Skin epidermis (tissue), 12 donors: ENCODE results near the gene LMTK2.

ENCODE experiments used
- H3K27ac ChIP-seq, 21 experiments: fragments of 200-600 bp; sonication (generic) in 11 of 21; one replicate each; pipeline ENCODE4 v1.5.0; 2020; ENCODE audit warnings: mild to moderate bottlenecking in 3 of 21, inconsistent platforms in 2 of 21, moderate library complexity in 2 of 21
- H3K4me3 ChIP-seq, 7 experiments: fragments of 200-600 bp; sonication (generic) in 2 of 7; one replicate each; pipeline ENCODE4 v1.5.0; 2020; ENCODE audit warnings: inconsistent platforms in 2 of 7, mild to moderate bottlenecking in 2 of 7, moderate library complexity in 1 of 7

LMTK2 gene

GRCh38 chr7:98168904-98169621 is 62.4 kb downstream of the LMTK2 start:
- no peak overlapping the region for H3K27ac ChIP-seq
- no peak overlapping the region for H3K4me3 ChIP-seq

GRCh38 chr7:98170966-98171365 is 64.3 kb downstream of the LMTK2 start:
- Histone ChIP-seq H3K4me3 (no peak overlapping the region), H3K27ac (no peak overlapping the region)

GRCh38 chr7:98171449-98171848 is 64.8 kb downstream of the LMTK2 start:
- Histone ChIP-seq H3K4me3 (no peak overlapping the region), H3K27ac (no peak overlapping the region)

GRCh38 chr7:98174334-98175259 is 67.9 kb downstream of the LMTK2 start:
- Histone ChIP-seq H3K4me3 (no peak overlapping the region), H3K27ac (no peak overlapping the region)

- H3K27ac ChIP-seq, result no peak overlapping the region
- H3K4me3 ChIP-seq, result no peak overlapping the region
Observed at GRCh38 chr7:98175260-98175940, 68.7 kb downstream of the LMTK2 start.

- Histone ChIP-seq H3K27ac (peak overlapping the region in 1 of 21 experiments; percentile 14), H3K4me3 (no peak overlapping the region)
Observed at GRCh38 chr7:98177553-98177952, 70.9 kb downstream of the LMTK2 start.

- Histone ChIP-seq H3K27ac (peak overlapping the region in 4 of 21 experiments; percentile 13 to 29 (median 17)), H3K4me3 (no peak overlapping the region)
Observed at GRCh38 chr7:98178321-98178720, 71.7 kb downstream of the LMTK2 start.

- H3K27ac ChIP-seq, result peak overlapping the region in 5 of 21 experiments; percentile 13 to 50 (median 24)
Observed at GRCh38 chr7:98178762-98179490, 72.3 kb downstream of the LMTK2 start.

GRCh38 chr7:98180751-98181150 is 74.1 kb downstream of the LMTK2 start:
- Histone ChIP-seq H3K27ac (no peak overlapping the region), H3K4me3 (no peak overlapping the region)

More at GRCh38 chr7:98178762-98179490, 72.3 kb downstream of the LMTK2 start:
- H3K4me3 ChIP-seq, result no peak overlapping the region

GRCh38 chr7:98185101-98185500 is 78.4 kb downstream of the LMTK2 start:
- Histone ChIP-seq H3K4me3 (no peak overlapping the region), H3K27ac (no peak overlapping the region)

GRCh38 chr7:98186452-98187137 is 79.9 kb downstream of the LMTK2 start:
- H3K4me3 ChIP-seq, result no peak overlapping the region
- peak overlapping the region in 3 of 21 experiments; percentile 6 to 46 (median 11) for H3K27ac ChIP-seq

GRCh38 chr7:98187138-98187502 is 80.5 kb downstream of the LMTK2 start:
- no peak overlapping the region for H3K4me3 ChIP-seq
- peak overlapping the region in 2 of 21 experiments; percentile 6 to 11 for H3K27ac ChIP-seq

GRCh38 chr7:98189559-98189958 is 82.9 kb downstream of the LMTK2 start:
- no peak overlapping the region for H3K27ac ChIP-seq

GRCh38 chr7:98191668-98192431 is 85.2 kb downstream of the LMTK2 start:
- Histone ChIP-seq H3K27ac (no peak overlapping the region), H3K4me3 (no peak overlapping the region)

More at GRCh38 chr7:98189559-98189958, 82.9 kb downstream of the LMTK2 start:
- H3K4me3 ChIP-seq, result no peak overlapping the region

- Histone ChIP-seq H3K27ac (no peak overlapping the region), H3K4me3 (no peak overlapping the region)
Observed at GRCh38 chr7:98192781-98193457, 86.3 kb downstream of the LMTK2 start.

GRCh38 chr7:98193474-98194180 is 87.0 kb downstream of the LMTK2 start:
- Histone ChIP-seq H3K4me3 (no peak overlapping the region), H3K27ac (no peak overlapping the region)

- no peak overlapping the region for H3K4me3 ChIP-seq
- H3K27ac ChIP-seq, result no peak overlapping the region
Observed at GRCh38 chr7:98194186-98194585, 87.5 kb downstream of the LMTK2 start.
